H1 (cell line): ENCODE measurements around the gene CDKN2B-AS1. TPM values are rescaled to one million over a fixed set of nuclear protein-coding genes. Genes with fewer than 3 reads are reported as not detected.

Source experiments
- CTCF ChIA-PET: fragments of 300-600 bp; sonication (Branson Sonifier 250); formaldehyde crosslinking; loops from one replicate; lab custom pipeline; 2021; ENCODE audit not compliant: partially characterized antibody; lab: Charles Lee
- POLR2A ChIA-PET: fragments of 300-600 bp; sonication (Branson Sonifier 250); formaldehyde crosslinking; loops from one replicate; lab custom pipeline; 2021; ENCODE audit warnings: inconsistent platforms; ENCODE audit not compliant: partially characterized antibody; lab: Charles Lee
- DNase-seq, 2 experiments: peaks; one replicate each; pipeline versions ENCODE4 v3.0.0 to v3.0.0-alpha.2; 2010 to 2022; ENCODE audit warnings: low spot score in 2 of 2, low read depth in 1 of 2, mixed read lengths in 1 of 2
- FAIRE-seq: peaks from 2 replicates; lab custom pipeline; 2011; peaks lifted over from hg19 to GRCh38; lab: Jason Lieb, UNC
- H2AFZ ChIP-seq: 2 replicates; pipeline ENCODE4 v1.8.1; 2012; ENCODE audit warnings: low read length, inconsistent platforms
- H2AK5ac ChIP-seq: 2 replicates; pipeline ENCODE4 v1.6.1; 2013; ENCODE audit warnings: low read depth, low read length
- H2BK120ac ChIP-seq: replicated peaks from 2 replicates; pipeline ENCODE3; 2013; ENCODE audit warnings: low read depth, low read length, inconsistent platforms
- H2BK12ac ChIP-seq: 2 replicates; pipeline ENCODE4 v1.6.1; 2013; ENCODE audit warnings: low read depth, low read length
- H2BK15ac ChIP-seq: 2 replicates; pipeline ENCODE4 v1.6.1; 2013; ENCODE audit warnings: low read length
- H2BK20ac ChIP-seq: 2 replicates; pipeline ENCODE4 v1.6.1; 2013; ENCODE audit warnings: low read length
- H2BK5ac ChIP-seq: 2 replicates; pipeline ENCODE4 v1.6.1; 2013; ENCODE audit warnings: low read depth, low read length
- H3K14ac ChIP-seq: 2 replicates; pipeline ENCODE4 v1.6.1; 2013; ENCODE audit warnings: inconsistent platforms; ENCODE audit not compliant: insufficient read length
- H3K18ac ChIP-seq: 2 replicates; pipeline ENCODE4 v1.6.1; 2013; ENCODE audit warnings: low read length; ENCODE audit errors: extremely low read depth
- H3K23ac ChIP-seq: 2 replicates; pipeline ENCODE4 v1.6.1; 2013; ENCODE audit warnings: inconsistent platforms; ENCODE audit not compliant: insufficient read length
- H3K23me2 ChIP-seq: 2 replicates; pipeline ENCODE4 v1.6.1; 2013; ENCODE audit warnings: low read depth, low read length
- H3K27ac ChIP-seq: 2 replicates; pipeline ENCODE4 v1.6.1; 2011; ENCODE audit warnings: low read depth, low read length, inconsistent platforms
- H3K27me3 ChIP-seq, 4 experiments: replicated peaks in 1 of 4; 1 replicate in 1 of 4; 2 replicates in 3 of 4; pipeline versions ENCODE4 v1.6.1 to v1.8.1; 2011 to 2013; ENCODE audit warnings: low read length in 3 of 4, mild to moderate bottlenecking in 3 of 4, inconsistent platforms in 2 of 4, mixed read lengths in 2 of 4, moderate library complexity in 1 of 4; ENCODE audit not compliant: control insufficient read depth in 3 of 4, insufficient read depth in 3 of 4; ENCODE audit errors: extremely low read depth in 1 of 4
- H3K36me3 ChIP-seq, 4 experiments: 2 replicates each; pipeline versions ENCODE4 v1.6.1 to v1.8.1; 2011 to 2013; ENCODE audit warnings: mild to moderate bottlenecking in 4 of 4, low read length in 3 of 4, moderate library complexity in 2 of 4, control low read depth in 1 of 4, inconsistent platforms in 1 of 4; ENCODE audit not compliant: insufficient read depth in 4 of 4, control insufficient read depth in 2 of 4
- H3K4ac ChIP-seq: replicated peaks from 2 replicates; pipeline ENCODE3; 2013; ENCODE audit warnings: low read length, low read depth, mixed read lengths, inconsistent platforms; ENCODE audit not compliant: insufficient read length
- H3K4me1 ChIP-seq, 4 experiments: replicated peaks in 1 of 4; 1 replicate in 1 of 4; 2 replicates in 3 of 4; pipeline versions ENCODE4 v1.6.1 to v1.8.1; 2011 to 2013; ENCODE audit warnings: low read length in 3 of 4, inconsistent platforms in 2 of 4, mixed read lengths in 1 of 4; ENCODE audit not compliant: insufficient read depth in 4 of 4, control insufficient read depth in 3 of 4
- H3K4me2 ChIP-seq, 2 experiments: 2 replicates each; pipeline versions ENCODE4 v1.6.1 to v1.8.1; 2011 to 2013; ENCODE audit warnings: low read depth in 2 of 2, low read length in 2 of 2, control low read depth in 1 of 2, inconsistent platforms in 1 of 2, mild to moderate bottlenecking in 1 of 2; ENCODE audit not compliant: insufficient read depth in 1 of 2
- H3K4me3 ChIP-seq, 4 experiments: fragments of 200-600, 300-600 bp in 1 of 4; sonication (generic), shearing (Covaris generic), sonication (Bioruptor Twin) in 1 of 4; 2 replicates each; pipeline versions ENCODE4 v1.5.1 to v1.8.1; 2011 to 2016; ENCODE audit warnings: low read length in 4 of 4, low read depth in 3 of 4, control low read depth in 2 of 4, inconsistent platforms in 2 of 4, mild to moderate bottlenecking in 2 of 4, mixed read lengths in 1 of 4, moderate library complexity in 1 of 4; ENCODE audit not compliant: insufficient read depth in 2 of 4; ENCODE audit errors: extremely low read depth in 1 of 4
- H3K56ac ChIP-seq: replicated peaks from 2 replicates; pipeline ENCODE3; 2013; ENCODE audit warnings: low read depth, mild to moderate bottlenecking, mixed read lengths, low read length, inconsistent platforms; ENCODE audit not compliant: insufficient read length
- H3K79me1 ChIP-seq: 2 replicates; pipeline ENCODE4 v1.6.1; 2013; ENCODE audit warnings: low read depth, low read length, control low read depth
- H3K79me2 ChIP-seq, 2 experiments: 2 replicates each; pipeline versions ENCODE4 v1.6.1 to v1.8.1; 2012 to 2013; ENCODE audit warnings: low read length in 2 of 2, mild to moderate bottlenecking in 2 of 2, inconsistent platforms in 1 of 2; ENCODE audit not compliant: insufficient read depth in 2 of 2, control insufficient read depth in 1 of 2
- H3K9ac ChIP-seq, 4 experiments: replicated peaks in 1 of 4; 1 replicate in 1 of 4; 2 replicates in 3 of 4; pipeline versions ENCODE4 v1.6.1 to v1.8.1; 2011 to 2013; ENCODE audit warnings: low read depth in 3 of 4, low read length in 3 of 4, control low read depth in 2 of 4, mild to moderate bottlenecking in 2 of 4, moderate library complexity in 2 of 4, inconsistent platforms in 1 of 4; ENCODE audit errors: extremely low read depth in 1 of 4
- H3K9me3 ChIP-seq, 2 experiments: 2 replicates each; pipeline versions ENCODE4 v1.6.1 to v1.8.1; 2012 to 2013; ENCODE audit warnings: mild to moderate bottlenecking in 2 of 2, moderate library complexity in 2 of 2, control low read depth in 1 of 2, inconsistent platforms in 1 of 2, low read depth in 1 of 2, low read length in 1 of 2, mixed read lengths in 1 of 2; ENCODE audit not compliant: insufficient read depth in 2 of 2
- H4K20me1 ChIP-seq, 2 experiments: replicated peaks in 1 of 2; 2 replicates each; pipeline versions ENCODE3 to v1.8.1; 2011 to 2013; ENCODE audit warnings: inconsistent platforms in 2 of 2, low read length in 2 of 2, mild to moderate bottlenecking in 1 of 2; ENCODE audit not compliant: insufficient read depth in 2 of 2, control insufficient read depth in 1 of 2
- H4K5ac ChIP-seq: 2 replicates; pipeline ENCODE4 v1.6.1; 2013; ENCODE audit warnings: low read length, low read depth, mixed read lengths, inconsistent platforms; ENCODE audit not compliant: insufficient read length
- H4K8ac ChIP-seq: 2 replicates; pipeline ENCODE4 v1.8.0; 2013; ENCODE audit warnings: mild to moderate bottlenecking, moderate library complexity, low read length, inconsistent platforms; ENCODE audit not compliant: insufficient read depth; ENCODE audit errors: extremely low read depth
- H4K91ac ChIP-seq: replicated peaks from 2 replicates; pipeline ENCODE3; 2013; ENCODE audit warnings: low read length, mixed read lengths, inconsistent platforms; ENCODE audit not compliant: insufficient read length
- ASH2L ChIP-seq: fragments of 200-600, 300-600 bp; sonication (generic); IDR thresholded peaks from one replicate; pipeline ENCODE4 v1.7.1; 2017; ENCODE audit warnings: low read length
- BACH1 ChIP-seq: IDR thresholded peaks from 2 replicates; pipeline ENCODE4 v1.6.1; 2012; ENCODE audit warnings: low read length, improper control_type of control experiment
- CHD2 ChIP-seq: IDR thresholded peaks from 2 replicates; pipeline ENCODE4 v1.6.1; 2012; ENCODE audit warnings: low read length, improper control_type of control experiment
- CTCF ChIP-seq, 3 experiments: IDR thresholded peaks; 1 replicate in 2 of 3; 2 replicates in 1 of 3; pipeline versions ENCODE4 v1.5.1 to v1.6.1; 2011; ENCODE audit warnings: low read length in 3 of 3, mild to moderate bottlenecking in 3 of 3, inconsistent platforms in 2 of 3, low read depth in 1 of 3, moderate library complexity in 1 of 3; ENCODE audit not compliant: insufficient read depth in 1 of 3; ENCODE audit errors: control extremely low read depth in 1 of 3
- FOSL1 ChIP-seq: IDR thresholded peaks from 2 replicates; pipeline ENCODE4 v1.6.1; 2011; ENCODE audit warnings: mild to moderate bottlenecking, low read depth, low read length, moderate library complexity; ENCODE audit not compliant: insufficient read depth
- JUN ChIP-seq: IDR thresholded peaks from 2 replicates; pipeline ENCODE4 v1.6.1; 2011; ENCODE audit warnings: low read depth, mild to moderate bottlenecking, improper control_type of control experiment, low read length
- JUND ChIP-seq: IDR thresholded peaks from 2 replicates; pipeline ENCODE4 v1.6.1; 2011; ENCODE audit warnings: mild to moderate bottlenecking, improper control_type of control experiment, low read length
- MAFK ChIP-seq: IDR thresholded peaks from 2 replicates; pipeline ENCODE4 v1.6.1; 2012; ENCODE audit warnings: low read depth, mild to moderate bottlenecking, improper control_type of control experiment, low read length
- POLR2A ChIP-seq, 2 experiments: IDR thresholded peaks; 1 replicate in 1 of 2; 2 replicates in 1 of 2; pipeline ENCODE4 v1.6.1; 2011; ENCODE audit warnings: low read depth in 2 of 2, low read length in 2 of 2, mild to moderate bottlenecking in 2 of 2; ENCODE audit errors: control extremely low read depth in 1 of 2
- RAD21 ChIP-seq, 2 experiments: IDR thresholded peaks in 1 of 2; conservative IDR thresholded peaks in 1 of 2; 2 replicates each; pipeline ENCODE4 v1.6.1; 2011; ENCODE audit warnings: low read depth in 2 of 2, low read length in 2 of 2, improper control_type of control experiment in 1 of 2, inconsistent platforms in 1 of 2, mild to moderate bottlenecking in 1 of 2, moderate library complexity in 1 of 2
- SIX5 ChIP-seq: IDR thresholded peaks from 2 replicates; pipeline ENCODE4 v1.6.1; 2011; ENCODE audit warnings: mild to moderate bottlenecking, low read depth, low read length
- TCF12 ChIP-seq: IDR thresholded peaks from 2 replicates; pipeline ENCODE4 v1.6.1; 2011; ENCODE audit warnings: low read depth, mild to moderate bottlenecking, low read length
- TEAD4 ChIP-seq: IDR thresholded peaks from 2 replicates; pipeline ENCODE4 v1.6.1; 2012; ENCODE audit warnings: low read depth, low read length, inconsistent platforms, mixed read lengths
- WGBS, 2 experiments: shearing (Covaris generic) in 1 of 2; methylation state at CpG; one replicate each; pipeline versions ENCODE4 v1.1.6 to v1.1.7; 2013 to 2015; ENCODE audit warnings: low lambda C conversion rate in 2 of 2, mixed read lengths in 2 of 2, inconsistent platforms in 1 of 2, low coverage in 1 of 2, missing lambda C conversion rate in 1 of 2; ENCODE audit not compliant: insufficient replicate concordance in 2 of 2, insufficient coverage in 1 of 2, insufficient read length in 1 of 2; ENCODE audit errors: extremely low coverage in 1 of 2, missing lambda C conversion rate in 1 of 2; 5-methylcytosine and 5-hydroxymethylcytosine counted together
- polyA plus RNA-seq, 7 experiments: library from polyadenylated mRNA; depleted of rRNA in 3 of 7; stranded (reverse) in 5 of 7; unstranded in 2 of 7; fragments of >200 nt in 5 of 7; fragments of 200-250 nt in 2 of 7; gene quantifications; 1 replicate in 5 of 7; 2 replicates in 1 of 7; 4 replicates in 1 of 7; pipeline versions ENCODE4 v1.2.1 to v1.2.3, GENCODE V29; 2011 to 2013; ENCODE audit warnings: missing spikeins in 2 of 7, mixed read lengths in 2 of 7
- total RNA-seq: library from RNA; stranded (reverse); fragmentation: NEBNext Ultra II Directional; extraction: Animal tissue kit (Norgen Biotek cat#: 25700); gene quantifications from 2 replicates; pipeline ENCODE4 v1.2.1, GENCODE V29; 2021

Gene CDKN2B-AS1
- total and polyA plus RNA-seq, 2 of the 8 experiments (the other 6 are each of a cell fraction or from before 2014, with no cell fraction given): not detected

- no peak overlapping the region for H3K14ac ChIP-seq
- H3K36me3 ChIP-seq: no peaks in the 10 kb centered on the region
- DNase-seq (no peak), FAIRE-seq (no peak)
- no peak overlapping the region for H3K56ac ChIP-seq
- H3K4ac ChIP-seq: no peak overlapping the region
- no peak overlapping the region for H3K4me2 ChIP-seq
- no peak overlapping the region for H4K8ac ChIP-seq
- no peak overlapping the region for H2BK120ac ChIP-seq
- no peaks in the 10 kb centered on the region for H3K79me1 ChIP-seq
- H3K4me3 ChIP-seq: no peak overlapping the region
- ChIA-PET CTCF (interaction anchor here (0.6 to 4.4 kb wide), 5 partner anchors 13 to 193 kb away, joined by 3 to 32 read pairs (median 7); no protein-coding TSS in a partner anchor), POLR2A (no interaction called here)
- no peak overlapping the region for H2BK5ac ChIP-seq
- H3K23ac ChIP-seq: no peak overlapping the region
- H3K4me1 ChIP-seq: no peaks in the 10 kb centered on the region
- no peak overlapping the region for H4K91ac ChIP-seq
- H3K9ac ChIP-seq: no peak overlapping the region
- no peak overlapping the region for H3K27ac ChIP-seq
- H3K9me3 ChIP-seq: no peaks in the 10 kb centered on the region
- H2AFZ ChIP-seq: no peak overlapping the region
- H2BK20ac ChIP-seq: no peak overlapping the region
- no peaks in the 10 kb centered on the region for H3K79me2 ChIP-seq
- H3K27me3 ChIP-seq: no peaks in the 10 kb centered on the region
- no peak overlapping the region for H2BK12ac ChIP-seq
- H3K23me2 ChIP-seq: no peaks in the 10 kb centered on the region
- H4K20me1 ChIP-seq: no peaks in the 10 kb centered on the region
- H3K18ac ChIP-seq: no peak overlapping the region
- no peak overlapping the region for H2AK5ac ChIP-seq
- 85% methylated on average over 4 of the region's 4 CpGs; no CpG with 5 or more reads in 1 of the 2 experiments for WGBS, 2 experiments
- no peak overlapping the region for H2BK15ac ChIP-seq
- H4K5ac ChIP-seq: no peak overlapping the region
- no peak for TF ChIP-seq POLR2A (IDR thresholded peaks at IDR 0.05; ENCODE audit: control extremely low read depth in 1 of 2, low read depth in 2 of 2, low read length in 2 of 2)
- TF ChIP-seq FOSL1: no peak
- no peak for TF ChIP-seq RAD21 (IDR thresholded peaks at IDR 0.05 in 1 of 2, conservative IDR thresholded peaks at IDR 0.05 in 1 of 2; ENCODE audit: low read depth in 2 of 2, low read length in 2 of 2)
- no peak for TF ChIP-seq SIX5
- TF ChIP-seq TEAD4: no peak
- TF ChIP-seq JUND: no peak
- TF ChIP-seq CTCF (IDR thresholded peaks at IDR 0.05; ENCODE audit: control extremely low read depth in 1 of 3, insufficient read depth in 1 of 3, low read depth in 1 of 3, low read length in 3 of 3): no peak
- TF ChIP-seq MAFK: no peak
- TF ChIP-seq JUN: no peak
- no peak for TF ChIP-seq BACH1
- TF ChIP-seq TCF12: no peak
- no peak for TF ChIP-seq ASH2L
- TF ChIP-seq CHD2: no peak
Observed at GRCh38 chr9:22050924-22051323, 56.3 kb downstream of the CDKN2B-AS1 start.
